ENCODE results near the gene DNAH10.

- TF ChIP-seq, protein P1, sequence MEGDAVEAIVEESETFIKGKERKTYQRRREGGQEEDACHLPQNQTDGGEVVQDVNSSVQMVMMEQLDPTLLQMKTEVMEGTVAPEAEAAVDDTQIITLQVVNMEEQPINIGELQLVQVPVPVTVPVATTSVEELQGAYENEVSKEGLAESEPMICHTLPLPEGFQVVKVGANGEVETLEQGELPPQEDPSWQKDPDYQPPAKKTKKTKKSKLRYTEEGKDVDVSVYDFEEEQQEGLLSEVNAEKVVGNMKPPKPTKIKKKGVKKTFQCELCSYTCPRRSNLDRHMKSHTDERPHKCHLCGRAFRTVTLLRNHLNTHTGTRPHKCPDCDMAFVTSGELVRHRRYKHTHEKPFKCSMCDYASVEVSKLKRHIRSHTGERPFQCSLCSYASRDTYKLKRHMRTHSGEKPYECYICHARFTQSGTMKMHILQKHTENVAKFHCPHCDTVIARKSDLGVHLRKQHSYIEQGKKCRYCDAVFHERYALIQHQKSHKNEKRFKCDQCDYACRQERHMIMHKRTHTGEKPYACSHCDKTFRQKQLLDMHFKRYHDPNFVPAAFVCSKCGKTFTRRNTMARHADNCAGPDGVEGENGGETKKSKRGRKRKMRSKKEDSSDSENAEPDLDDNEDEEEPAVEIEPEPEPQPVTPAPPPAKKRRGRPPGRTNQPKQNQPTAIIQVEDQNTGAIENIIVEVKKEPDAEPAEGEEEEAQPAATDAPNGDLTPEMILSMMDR (IDR thresholded peaks at IDR 0.05): no peak
- no peak for TF ChIP-seq E2F5 (CRISPR knock-in tag; IDR thresholded peaks at IDR 0.05)
- TF ChIP-seq USF2 (CRISPR knock-in tag; IDR thresholded peaks at IDR 0.05): no peak
- TF ChIP-seq ZNF138 (CRISPR knock-in tag; conservative IDR thresholded peaks at IDR 0.05): no peak
- TF ChIP-seq, protein P2, sequence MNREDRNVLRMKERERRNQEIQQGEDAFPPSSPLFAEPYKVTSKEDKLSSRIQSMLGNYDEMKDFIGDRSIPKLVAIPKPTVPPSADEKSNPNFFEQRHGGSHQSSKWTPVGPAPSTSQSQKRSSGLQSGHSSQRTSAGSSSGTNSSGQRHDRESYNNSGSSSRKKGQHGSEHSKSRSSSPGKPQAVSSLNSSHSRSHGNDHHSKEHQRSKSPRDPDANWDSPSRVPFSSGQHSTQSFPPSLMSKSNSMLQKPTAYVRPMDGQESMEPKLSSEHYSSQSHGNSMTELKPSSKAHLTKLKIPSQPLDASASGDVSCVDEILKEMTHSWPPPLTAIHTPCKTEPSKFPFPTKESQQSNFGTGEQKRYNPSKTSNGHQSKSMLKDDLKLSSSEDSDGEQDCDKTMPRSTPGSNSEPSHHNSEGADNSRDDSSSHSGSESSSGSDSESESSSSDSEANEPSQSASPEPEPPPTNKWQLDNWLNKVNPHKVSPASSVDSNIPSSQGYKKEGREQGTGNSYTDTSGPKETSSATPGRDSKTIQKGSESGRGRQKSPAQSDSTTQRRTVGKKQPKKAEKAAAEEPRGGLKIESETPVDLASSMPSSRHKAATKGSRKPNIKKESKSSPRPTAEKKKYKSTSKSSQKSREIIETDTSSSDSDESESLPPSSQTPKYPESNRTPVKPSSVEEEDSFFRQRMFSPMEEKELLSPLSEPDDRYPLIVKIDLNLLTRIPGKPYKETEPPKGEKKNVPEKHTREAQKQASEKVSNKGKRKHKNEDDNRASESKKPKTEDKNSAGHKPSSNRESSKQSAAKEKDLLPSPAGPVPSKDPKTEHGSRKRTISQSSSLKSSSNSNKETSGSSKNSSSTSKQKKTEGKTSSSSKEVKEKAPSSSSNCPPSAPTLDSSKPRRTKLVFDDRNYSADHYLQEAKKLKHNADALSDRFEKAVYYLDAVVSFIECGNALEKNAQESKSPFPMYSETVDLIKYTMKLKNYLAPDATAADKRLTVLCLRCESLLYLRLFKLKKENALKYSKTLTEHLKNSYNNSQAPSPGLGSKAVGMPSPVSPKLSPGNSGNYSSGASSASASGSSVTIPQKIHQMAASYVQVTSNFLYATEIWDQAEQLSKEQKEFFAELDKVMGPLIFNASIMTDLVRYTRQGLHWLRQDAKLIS (CRISPR knock-in tag; IDR thresholded peaks at IDR 0.05; ENCODE audit: borderline replicate concordance): no peak
- TF ChIP-seq MAX (CRISPR knock-in tag; IDR thresholded peaks at IDR 0.05): no peak
- TF ChIP-seq FOXK1 (CRISPR knock-in tag; IDR thresholded peaks at IDR 0.05): no peak
- no peak for TF ChIP-seq CBFB (CRISPR knock-in tag; IDR thresholded peaks at IDR 0.05; ENCODE audit: low read depth)
- TF ChIP-seq, protein P3, sequence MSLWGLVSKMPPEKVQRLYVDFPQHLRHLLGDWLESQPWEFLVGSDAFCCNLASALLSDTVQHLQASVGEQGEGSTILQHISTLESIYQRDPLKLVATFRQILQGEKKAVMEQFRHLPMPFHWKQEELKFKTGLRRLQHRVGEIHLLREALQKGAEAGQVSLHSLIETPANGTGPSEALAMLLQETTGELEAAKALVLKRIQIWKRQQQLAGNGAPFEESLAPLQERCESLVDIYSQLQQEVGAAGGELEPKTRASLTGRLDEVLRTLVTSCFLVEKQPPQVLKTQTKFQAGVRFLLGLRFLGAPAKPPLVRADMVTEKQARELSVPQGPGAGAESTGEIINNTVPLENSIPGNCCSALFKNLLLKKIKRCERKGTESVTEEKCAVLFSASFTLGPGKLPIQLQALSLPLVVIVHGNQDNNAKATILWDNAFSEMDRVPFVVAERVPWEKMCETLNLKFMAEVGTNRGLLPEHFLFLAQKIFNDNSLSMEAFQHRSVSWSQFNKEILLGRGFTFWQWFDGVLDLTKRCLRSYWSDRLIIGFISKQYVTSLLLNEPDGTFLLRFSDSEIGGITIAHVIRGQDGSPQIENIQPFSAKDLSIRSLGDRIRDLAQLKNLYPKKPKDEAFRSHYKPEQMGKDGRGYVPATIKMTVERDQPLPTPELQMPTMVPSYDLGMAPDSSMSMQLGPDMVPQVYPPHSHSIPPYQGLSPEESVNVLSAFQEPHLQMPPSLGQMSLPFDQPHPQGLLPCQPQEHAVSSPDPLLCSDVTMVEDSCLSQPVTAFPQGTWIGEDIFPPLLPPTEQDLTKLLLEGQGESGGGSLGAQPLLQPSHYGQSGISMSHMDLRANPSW (CRISPR knock-in tag; conservative IDR thresholded peaks at IDR 0.05; ENCODE audit: low read depth): no peak
- no peak for TF ChIP-seq ETV6 (CRISPR knock-in tag; IDR thresholded peaks at IDR 0.05)
- TF ChIP-seq, protein P4, sequence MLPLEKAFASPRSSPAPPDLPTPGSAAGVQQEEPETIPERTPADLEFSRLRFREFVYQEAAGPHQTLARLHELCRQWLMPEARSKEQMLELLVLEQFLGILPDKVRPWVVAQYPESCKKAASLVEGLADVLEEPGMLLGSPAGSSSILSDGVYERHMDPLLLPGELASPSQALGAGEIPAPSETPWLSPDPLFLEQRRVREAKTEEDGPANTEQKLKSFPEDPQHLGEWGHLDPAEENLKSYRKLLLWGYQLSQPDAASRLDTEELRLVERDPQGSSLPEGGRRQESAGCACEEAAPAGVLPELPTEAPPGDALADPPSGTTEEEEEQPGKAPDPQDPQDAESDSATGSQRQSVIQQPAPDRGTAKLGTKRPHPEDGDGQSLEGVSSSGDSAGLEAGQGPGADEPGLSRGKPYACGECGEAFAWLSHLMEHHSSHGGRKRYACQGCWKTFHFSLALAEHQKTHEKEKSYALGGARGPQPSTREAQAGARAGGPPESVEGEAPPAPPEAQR (CRISPR knock-in tag; IDR thresholded peaks at IDR 0.05): no peak
- no peak for TF ChIP-seq ZBTB43 (CRISPR knock-in tag; IDR thresholded peaks at IDR 0.05)
These were observed 175.0 kb downstream of the DNAH10 start for GRCh38 chr12:123936956-123937706.
